Measurements from ENCODE around the gene NPAS3.

DNA sequence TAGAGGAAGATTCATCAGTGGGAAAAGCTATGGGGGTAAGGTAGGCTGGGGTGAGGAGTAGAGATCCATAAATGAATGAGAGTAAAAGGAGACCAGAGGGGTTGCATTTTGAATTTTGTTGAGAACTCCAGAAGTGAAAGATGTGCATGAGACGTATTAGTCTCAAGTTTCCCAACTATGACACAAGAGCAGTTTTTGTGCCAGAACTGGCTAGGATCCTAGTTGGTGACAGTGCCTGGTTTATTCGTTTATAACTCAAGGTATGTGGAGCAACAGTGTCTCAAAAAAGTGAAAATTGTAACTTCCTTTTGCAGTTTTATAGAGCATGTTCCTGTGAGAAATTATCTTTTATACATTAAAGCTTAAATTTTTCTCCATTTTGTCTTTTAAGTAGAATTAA lies 377.0 kb downstream of the NPAS3 start:
- TF ChIP-seq POLR2AphosphoS5 (IDR thresholded peaks at IDR 0.05; ENCODE audit: low read depth, low read length) = no peak
- TF ChIP-seq, protein P1, sequence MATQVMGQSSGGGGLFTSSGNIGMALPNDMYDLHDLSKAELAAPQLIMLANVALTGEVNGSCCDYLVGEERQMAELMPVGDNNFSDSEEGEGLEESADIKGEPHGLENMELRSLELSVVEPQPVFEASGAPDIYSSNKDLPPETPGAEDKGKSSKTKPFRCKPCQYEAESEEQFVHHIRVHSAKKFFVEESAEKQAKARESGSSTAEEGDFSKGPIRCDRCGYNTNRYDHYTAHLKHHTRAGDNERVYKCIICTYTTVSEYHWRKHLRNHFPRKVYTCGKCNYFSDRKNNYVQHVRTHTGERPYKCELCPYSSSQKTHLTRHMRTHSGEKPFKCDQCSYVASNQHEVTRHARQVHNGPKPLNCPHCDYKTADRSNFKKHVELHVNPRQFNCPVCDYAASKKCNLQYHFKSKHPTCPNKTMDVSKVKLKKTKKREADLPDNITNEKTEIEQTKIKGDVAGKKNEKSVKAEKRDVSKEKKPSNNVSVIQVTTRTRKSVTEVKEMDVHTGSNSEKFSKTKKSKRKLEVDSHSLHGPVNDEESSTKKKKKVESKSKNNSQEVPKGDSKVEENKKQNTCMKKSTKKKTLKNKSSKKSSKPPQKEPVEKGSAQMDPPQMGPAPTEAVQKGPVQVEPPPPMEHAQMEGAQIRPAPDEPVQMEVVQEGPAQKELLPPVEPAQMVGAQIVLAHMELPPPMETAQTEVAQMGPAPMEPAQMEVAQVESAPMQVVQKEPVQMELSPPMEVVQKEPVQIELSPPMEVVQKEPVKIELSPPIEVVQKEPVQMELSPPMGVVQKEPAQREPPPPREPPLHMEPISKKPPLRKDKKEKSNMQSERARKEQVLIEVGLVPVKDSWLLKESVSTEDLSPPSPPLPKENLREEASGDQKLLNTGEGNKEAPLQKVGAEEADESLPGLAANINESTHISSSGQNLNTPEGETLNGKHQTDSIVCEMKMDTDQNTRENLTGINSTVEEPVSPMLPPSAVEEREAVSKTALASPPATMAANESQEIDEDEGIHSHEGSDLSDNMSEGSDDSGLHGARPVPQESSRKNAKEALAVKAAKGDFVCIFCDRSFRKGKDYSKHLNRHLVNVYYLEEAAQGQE (IDR thresholded peaks at IDR 0.05; ENCODE audit: insufficient read depth in 1 of 2, low read depth in 2 of 2, low read length in 2 of 2) = no peak

All from PFSK-1 (cell line).